ENCODE results near the gene ZNF835. TPM values are rescaled to one million over a fixed set of nuclear protein-coding genes. Genes with fewer than 3 reads are reported as not detected.

The ZNF835 gene
- total RNA-seq, 1 donor from 2014 or later, result 3.0 TPM

- H3K4me3 ChIP-seq, result no peak overlapping the region
- intact Hi-C loops (cut with DNase I), result no loop called here
- H3K27ac ChIP-seq, result no peak overlapping the region
- ATAC-seq, result no peak
- DNase-seq, result no peak
- H3K9me3 ChIP-seq, result peaks cover 10% of the 10 kb centered on the region
- no peaks in the 10 kb centered on the region for H3K36me3 ChIP-seq
- H3K4me1 ChIP-seq, result no peaks in the 10 kb centered on the region
- TF ChIP-seq CTCF (IDR thresholded peaks at IDR 0.05), result no peak
- no peaks in the 10 kb centered on the region for H3K27me3 ChIP-seq (ENCODE audit: low read depth)
These were observed 36.3 kb upstream of the ZNF835 start for GRCh38 chr19:56707821-56708220.

- no peaks in the 10 kb centered on the region for H3K4me1 ChIP-seq
- no peak overlapping the region for H3K4me3 ChIP-seq
- H3K9me3 ChIP-seq, result peaks cover 10% of the 10 kb centered on the region
- H3K36me3 ChIP-seq, result no peaks in the 10 kb centered on the region
- intact Hi-C loops (cut with DNase I), result no loop called here
- no peak for ATAC-seq
- H3K27ac ChIP-seq, result no peak overlapping the region
- H3K27me3 ChIP-seq (ENCODE audit: low read depth), result no peaks in the 10 kb centered on the region
- TF ChIP-seq CTCF (IDR thresholded peaks at IDR 0.05), result no peak
- DNase-seq, result no peak
These were observed 34.4 kb upstream of the ZNF835 start for GRCh38 chr19:56705939-56706338.

GRCh38 chr19:56701895-56702294 lies 30.3 kb upstream of the ZNF835 start:
- Histone ChIP-seq H3K4me3 (no peak overlapping the region), H3K27ac (no peak overlapping the region)

GRCh38 chr19:56699552-56699951 lies 28.0 kb upstream of the ZNF835 start:
- TF ChIP-seq CTCF (IDR thresholded peaks at IDR 0.05), result no peak
- H3K9me3 ChIP-seq, result peaks cover 9% of the 10 kb centered on the region
- no peaks in the 10 kb centered on the region for H3K27me3 ChIP-seq (ENCODE audit: low read depth)
- intact Hi-C loops (cut with DNase I), result no loop called here
- H3K4me3 ChIP-seq, result no peak overlapping the region
- H3K4me1 ChIP-seq, result no peaks in the 10 kb centered on the region
- DNase-seq, result no peak
- no peaks in the 10 kb centered on the region for H3K36me3 ChIP-seq
- H3K27ac ChIP-seq, result no peak overlapping the region
- ATAC-seq, result no peak

More at GRCh38 chr19:56701895-56702294, 30.3 kb upstream of the ZNF835 start:
- DNase-seq (no peak), ATAC-seq (no peak)
- Histone ChIP-seq H3K4me1 (no peaks in the 10 kb centered on the region), H3K27me3 (ENCODE audit: low read depth) (no peaks in the 10 kb centered on the region), H3K36me3 (no peaks in the 10 kb centered on the region), H3K9me3 (peaks cover 10% of the 10 kb centered on the region)
- intact Hi-C loops (cut with DNase I), result no loop called here
- TF ChIP-seq CTCF (IDR thresholded peaks at IDR 0.05), result no peak

GRCh38 chr19:56692206-56692895 lies 20.8 kb upstream of the ZNF835 start:
- Histone ChIP-seq H3K36me3 (no peaks in the 10 kb centered on the region), H3K27ac (no peak overlapping the region)

More at GRCh38 chr19:56692206-56692895, 20.8 kb upstream of the ZNF835 start:
- DNase-seq (no peak), ATAC-seq (no peak)
- Histone ChIP-seq H3K9me3 (no peaks in the 10 kb centered on the region), H3K27me3 (ENCODE audit: low read depth) (no peaks in the 10 kb centered on the region), H3K4me1 (no peaks in the 10 kb centered on the region), H3K4me3 (no peak overlapping the region)
- intact Hi-C loops (cut with DNase I), result no loop called here
- TF ChIP-seq CTCF (IDR thresholded peaks at IDR 0.05), result no peak

All from lower lobe of right lung (tissue), 2 donors.